ENCODE measurements around the gene TCAF1.
"Not testable (repeated sequence)": the region's sequence is repeated elsewhere in the genome, so short reads cannot be mapped to it uniquely, and the experiment has no call there.

The TCAF1 gene

GRCh38 chr7:143905509-143905908, 3.5 kb upstream of the TCAF1 start:
- no peak for DNase-seq (ENCODE audit: low spot score)

- no peak for DNase-seq (ENCODE audit: low spot score)
Observed at GRCh38 chr7:143902332-143902899, 440 bp upstream of the TCAF1 start.

- DNase-seq (ENCODE audit: low spot score): no peak
Observed at GRCh38 chr7:143901332-143901667, 676 bp downstream of the TCAF1 start.

GRCh38 chr7:143900230-143900766, 1.7 kb downstream of the TCAF1 start:
- DNase-seq (ENCODE audit: low spot score): no peak

- no peak for DNase-seq (ENCODE audit: low spot score)
Observed at GRCh38 chr7:143898810-143899209, 3.2 kb downstream of the TCAF1 start.

GRCh38 chr7:143896667-143897066, 5.3 kb downstream of the TCAF1 start:
- no peak for DNase-seq (ENCODE audit: low spot score)

- no peak for DNase-seq (ENCODE audit: low spot score)
Observed at GRCh38 chr7:143892527-143893300, 9.3 kb downstream of the TCAF1 start.

- DNase-seq (ENCODE audit: low spot score): no peak
Observed at GRCh38 chr7:143891457-143891856, 10.5 kb downstream of the TCAF1 start.

- DNase-seq (ENCODE audit: low spot score): no peak
Observed at GRCh38 chr7:143890558-143890957, 11.4 kb downstream of the TCAF1 start.

GRCh38 chr7:143889068-143889467, 12.9 kb downstream of the TCAF1 start:
- DNase-seq (ENCODE audit: low spot score): no peak

GRCh38 chr7:143886826-143887477, 15.0 kb downstream of the TCAF1 start:
- DNase-seq (ENCODE audit: low spot score): no peak

GRCh38 chr7:143885951-143886350, 16.0 kb downstream of the TCAF1 start:
- no peak for DNase-seq (ENCODE audit: low spot score)

- peak; percentile 74 for DNase-seq (ENCODE audit: low spot score)
Observed at GRCh38 chr7:143884969-143885559, 16.9 kb downstream of the TCAF1 start.

GRCh38 chr7:143884241-143884968, 17.6 kb downstream of the TCAF1 start:
- DNase-seq (ENCODE audit: low spot score): no peak

GRCh38 chr7:143882604-143883078, 19.3 kb downstream of the TCAF1 start:
- DNase-seq (ENCODE audit: low spot score): peak; percentile 89

GRCh38 chr7:143882020-143882603, 19.9 kb downstream of the TCAF1 start:
- peak; percentile 44 for DNase-seq (ENCODE audit: low spot score)

- no peak for DNase-seq (ENCODE audit: low spot score)
Observed at GRCh38 chr7:143878884-143879283, 23.1 kb downstream of the TCAF1 start.

- DNase-seq (ENCODE audit: low spot score): no peak
Observed at GRCh38 chr7:143877098-143877497, 24.9 kb downstream of the TCAF1 start.

GRCh38 chr7:143876218-143876617, 25.8 kb downstream of the TCAF1 start:
- no peak for DNase-seq (ENCODE audit: low spot score)

GRCh38 chr7:143873242-143873641, 28.7 kb downstream of the TCAF1 start:
- not testable (repeated sequence) for DNase-seq (ENCODE audit: low spot score)

GRCh38 chr7:143871534-143871933, 30.4 kb downstream of the TCAF1 start:
- DNase-seq (ENCODE audit: low spot score): not testable (repeated sequence)
